ENCODE measurements around the gene FAM13C.

The FAM13C gene

DNA sequence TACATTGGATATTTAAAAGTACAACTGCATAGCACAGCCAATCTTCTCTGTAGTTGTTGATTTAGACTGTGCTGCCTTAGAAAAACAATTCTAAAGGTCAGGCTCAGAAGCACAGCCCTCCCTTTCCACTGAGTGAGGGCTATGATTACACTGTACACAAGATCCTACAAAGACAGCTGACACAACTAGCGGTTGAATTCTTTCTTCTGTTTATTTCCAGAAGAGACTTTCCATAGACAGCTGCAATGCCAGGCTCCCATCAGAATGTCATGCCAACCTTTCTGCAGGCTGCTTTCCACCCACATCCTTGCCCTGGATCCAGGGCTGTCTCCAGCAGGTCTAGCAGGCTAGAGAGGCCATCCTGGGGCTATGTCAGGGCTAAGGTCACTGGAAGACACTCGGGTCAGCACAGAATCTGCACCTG, 39.3 kb downstream of the FAM13C start:
- no peak overlapping the region for H3K9ac ChIP-seq (ENCODE audit: insufficient read length, low read depth)
- H3K27me3 ChIP-seq (ENCODE audit: insufficient read depth, insufficient read length) = no peaks in the 10 kb centered on the region
- no peaks in the 10 kb centered on the region for H3K36me3 ChIP-seq (ENCODE audit: insufficient read depth, insufficient read length, low read length)
- no peak for DNase-seq (ENCODE audit: low read depth, low spot score)
- H3K9me3 ChIP-seq (ENCODE audit: insufficient read depth, low read length) = no peaks in the 10 kb centered on the region
- H3K4me3 ChIP-seq (ENCODE audit: insufficient read length, low read depth) = no peak overlapping the region
- TF ChIP-seq SUZ12 (IDR thresholded peaks at IDR 0.05; ENCODE audit: extremely low read depth, insufficient read depth, insufficient read length) = no peak
- no peak for TF ChIP-seq ZNF274 (IDR thresholded peaks at IDR 0.05; ENCODE audit: low read depth, low read length)
- TF ChIP-seq YY1 (IDR thresholded peaks at IDR 0.05; ENCODE audit: insufficient read depth, insufficient read length) = no peak
- H3K4me1 ChIP-seq (ENCODE audit: insufficient read depth, insufficient read length) = no peaks in the 10 kb centered on the region

DNA sequence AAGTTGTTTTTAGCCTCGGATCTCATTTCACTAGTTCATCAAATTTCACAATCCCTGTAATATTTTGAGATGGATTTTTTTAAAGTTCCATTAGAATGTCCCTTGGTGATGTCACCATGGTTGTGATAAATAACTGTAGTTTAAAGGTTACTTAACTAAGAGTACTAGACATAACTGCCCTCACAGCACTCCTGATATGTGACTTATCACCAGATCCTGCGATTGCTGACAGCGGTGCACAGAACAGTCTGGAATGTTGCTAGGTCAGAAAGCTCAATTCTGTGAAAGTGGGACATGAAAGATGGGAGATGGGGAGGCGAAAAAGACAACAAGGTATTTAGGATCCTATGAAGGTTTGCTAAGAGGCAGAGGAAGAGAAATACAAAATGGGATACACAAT, 40.2 kb downstream of the FAM13C start:
- Histone ChIP-seq H3K36me3 (ENCODE audit: insufficient read depth, insufficient read length, low read length) (no peaks in the 10 kb centered on the region), H3K9ac (ENCODE audit: insufficient read length, low read depth) (no peak overlapping the region), H3K9me3 (ENCODE audit: insufficient read depth, low read length) (no peaks in the 10 kb centered on the region), H3K4me3 (ENCODE audit: insufficient read length, low read depth) (no peak overlapping the region), H3K4me1 (ENCODE audit: insufficient read depth, insufficient read length) (no peaks in the 10 kb centered on the region), H3K27me3 (ENCODE audit: insufficient read depth, insufficient read length) (no peaks in the 10 kb centered on the region)
- DNase-seq (ENCODE audit: low read depth, low spot score) = no peak
- TF ChIP-seq ZNF274 (IDR thresholded peaks at IDR 0.05; ENCODE audit: low read depth, low read length) (no peak), YY1 (IDR thresholded peaks at IDR 0.05; ENCODE audit: insufficient read depth, insufficient read length) (no peak), SUZ12 (IDR thresholded peaks at IDR 0.05; ENCODE audit: extremely low read depth, insufficient read depth, insufficient read length) (no peak)

DNA sequence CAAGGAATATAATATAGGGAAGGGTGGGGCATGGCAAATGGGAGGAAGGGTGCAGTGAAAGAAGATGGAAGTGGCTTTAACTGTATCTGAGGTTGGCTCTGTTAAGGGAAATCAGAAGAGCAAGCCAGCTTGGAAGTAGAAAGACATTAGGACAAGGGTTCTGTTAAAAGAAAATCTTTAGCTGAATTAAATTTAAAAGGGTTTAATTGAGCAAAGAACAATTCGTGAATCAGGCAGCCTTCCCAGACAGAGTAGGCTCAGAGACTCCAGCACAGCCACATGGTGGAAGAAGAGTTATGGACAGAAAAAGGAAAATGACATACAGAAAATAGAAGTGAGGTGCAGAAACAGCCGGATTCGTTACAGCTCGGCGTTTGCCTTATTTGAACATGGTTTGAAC, 42.0 kb downstream of the FAM13C start:
- Histone ChIP-seq H3K27me3 (ENCODE audit: insufficient read depth, insufficient read length) (no peaks in the 10 kb centered on the region), H3K4me1 (ENCODE audit: insufficient read depth, insufficient read length) (no peaks in the 10 kb centered on the region), H3K36me3 (ENCODE audit: insufficient read depth, insufficient read length, low read length) (no peaks in the 10 kb centered on the region), H3K4me3 (ENCODE audit: insufficient read length, low read depth) (no peak overlapping the region), H3K9me3 (ENCODE audit: insufficient read depth, low read length) (no peaks in the 10 kb centered on the region), H3K9ac (ENCODE audit: insufficient read length, low read depth) (no peak overlapping the region)
- no peak for TF ChIP-seq SUZ12 (IDR thresholded peaks at IDR 0.05; ENCODE audit: extremely low read depth, insufficient read depth, insufficient read length)
- no peak for TF ChIP-seq ZNF274 (IDR thresholded peaks at IDR 0.05; ENCODE audit: low read depth, low read length)
- TF ChIP-seq YY1 (IDR thresholded peaks at IDR 0.05; ENCODE audit: insufficient read depth, insufficient read length) = no peak
- no peak for DNase-seq (ENCODE audit: low read depth, low spot score)

DNA sequence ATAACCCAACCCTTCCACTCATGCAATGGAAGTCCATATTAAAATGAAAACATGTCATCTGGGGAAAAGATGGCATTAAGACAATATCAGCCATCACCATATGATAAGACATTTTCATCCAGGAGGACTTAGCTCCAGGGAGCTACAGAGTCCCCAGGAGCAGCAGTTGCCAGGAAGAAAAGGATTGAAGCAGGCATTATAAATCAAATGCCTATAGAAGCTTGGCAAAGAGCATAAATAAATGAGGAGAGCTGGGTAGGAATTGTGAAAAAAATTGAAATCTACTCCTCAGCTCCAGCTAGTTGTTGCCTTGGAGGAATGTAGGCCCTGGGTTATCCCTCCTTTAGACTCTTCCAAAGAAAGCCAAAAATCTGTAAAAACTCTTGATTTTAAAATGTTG, 42.5 kb downstream of the FAM13C start:
- Histone ChIP-seq H3K9ac (ENCODE audit: insufficient read length, low read depth) (no peak overlapping the region), H3K36me3 (ENCODE audit: insufficient read depth, insufficient read length, low read length) (no peaks in the 10 kb centered on the region), H3K4me3 (ENCODE audit: insufficient read length, low read depth) (no peak overlapping the region), H3K4me1 (ENCODE audit: insufficient read depth, insufficient read length) (no peaks in the 10 kb centered on the region), H3K9me3 (ENCODE audit: insufficient read depth, low read length) (no peaks in the 10 kb centered on the region), H3K27me3 (ENCODE audit: insufficient read depth, insufficient read length) (no peaks in the 10 kb centered on the region)
- TF ChIP-seq YY1 (IDR thresholded peaks at IDR 0.05; ENCODE audit: insufficient read depth, insufficient read length) (no peak), ZNF274 (IDR thresholded peaks at IDR 0.05; ENCODE audit: low read depth, low read length) (no peak), SUZ12 (IDR thresholded peaks at IDR 0.05; ENCODE audit: extremely low read depth, insufficient read depth, insufficient read length) (no peak)
- DNase-seq (ENCODE audit: low read depth, low spot score) = no peak

DNA sequence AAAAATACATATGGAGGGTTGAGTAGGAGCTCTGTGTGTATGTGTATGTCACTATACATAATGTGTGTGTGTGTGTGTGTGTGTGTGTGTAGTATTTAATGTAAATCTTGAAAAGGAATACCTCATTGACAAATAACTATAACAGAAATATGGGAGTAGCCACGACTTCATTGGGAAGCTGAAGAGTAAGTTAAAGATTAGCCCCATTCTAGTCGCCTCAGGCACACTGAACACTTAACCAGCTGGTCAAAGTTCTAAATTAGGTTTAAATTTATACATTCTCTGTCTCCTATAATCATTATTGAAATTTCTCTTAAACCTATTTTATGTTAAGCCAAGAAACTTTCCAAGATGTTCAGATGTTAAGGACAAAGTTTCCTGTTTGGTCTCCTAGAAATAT, 45.3 kb downstream of the FAM13C start:
- Histone ChIP-seq H3K36me3 (ENCODE audit: insufficient read depth, insufficient read length, low read length) (no peaks in the 10 kb centered on the region), H3K27me3 (ENCODE audit: insufficient read depth, insufficient read length) (no peaks in the 10 kb centered on the region)

DNA sequence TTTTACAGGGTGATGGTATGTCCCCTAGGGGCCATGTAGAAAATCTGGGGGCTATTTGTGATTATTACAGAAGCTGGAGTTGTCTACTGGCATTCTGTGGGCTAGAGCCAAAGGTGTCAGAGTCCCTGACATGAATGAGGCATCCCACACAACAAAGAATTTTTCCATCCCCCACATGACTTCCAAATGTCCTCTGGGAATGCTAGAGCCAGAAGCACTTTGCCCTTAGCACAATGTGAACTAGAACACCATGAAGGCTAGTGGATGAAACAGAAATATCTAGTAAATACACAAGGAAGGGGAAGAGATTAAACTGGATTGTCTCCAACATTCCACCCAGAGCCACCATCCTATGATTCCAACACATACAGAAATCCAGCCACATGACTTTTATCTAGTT, 46.9 kb downstream of the FAM13C start:
- Histone ChIP-seq H3K4me1 (ENCODE audit: insufficient read depth, insufficient read length) (no peaks in the 10 kb centered on the region), H3K27me3 (ENCODE audit: insufficient read depth, insufficient read length) (no peaks in the 10 kb centered on the region), H3K9me3 (ENCODE audit: insufficient read depth, low read length) (no peaks in the 10 kb centered on the region), H3K9ac (ENCODE audit: insufficient read length, low read depth) (no peak overlapping the region), H3K36me3 (ENCODE audit: insufficient read depth, insufficient read length, low read length) (no peaks in the 10 kb centered on the region), H3K4me3 (ENCODE audit: insufficient read length, low read depth) (no peak overlapping the region)
- DNase-seq (ENCODE audit: low read depth, low spot score) = no peak
- TF ChIP-seq ZNF274 (IDR thresholded peaks at IDR 0.05; ENCODE audit: low read depth, low read length) (no peak), SUZ12 (IDR thresholded peaks at IDR 0.05; ENCODE audit: extremely low read depth, insufficient read depth, insufficient read length) (no peak), YY1 (IDR thresholded peaks at IDR 0.05; ENCODE audit: insufficient read depth, insufficient read length) (no peak)

More for the DNA sequence above, 45.3 kb downstream of the FAM13C start:
- DNase-seq (ENCODE audit: low read depth, low spot score) = no peak
- no peaks in the 10 kb centered on the region for H3K9me3 ChIP-seq (ENCODE audit: insufficient read depth, low read length)
- no peak overlapping the region for H3K4me3 ChIP-seq (ENCODE audit: insufficient read length, low read depth)
- TF ChIP-seq ZNF274 (IDR thresholded peaks at IDR 0.05; ENCODE audit: low read depth, low read length) (no peak), YY1 (IDR thresholded peaks at IDR 0.05; ENCODE audit: insufficient read depth, insufficient read length) (no peak)
- H3K4me1 ChIP-seq (ENCODE audit: insufficient read depth, insufficient read length) = no peaks in the 10 kb centered on the region
- no peak overlapping the region for H3K9ac ChIP-seq (ENCODE audit: insufficient read length, low read depth)

DNA sequence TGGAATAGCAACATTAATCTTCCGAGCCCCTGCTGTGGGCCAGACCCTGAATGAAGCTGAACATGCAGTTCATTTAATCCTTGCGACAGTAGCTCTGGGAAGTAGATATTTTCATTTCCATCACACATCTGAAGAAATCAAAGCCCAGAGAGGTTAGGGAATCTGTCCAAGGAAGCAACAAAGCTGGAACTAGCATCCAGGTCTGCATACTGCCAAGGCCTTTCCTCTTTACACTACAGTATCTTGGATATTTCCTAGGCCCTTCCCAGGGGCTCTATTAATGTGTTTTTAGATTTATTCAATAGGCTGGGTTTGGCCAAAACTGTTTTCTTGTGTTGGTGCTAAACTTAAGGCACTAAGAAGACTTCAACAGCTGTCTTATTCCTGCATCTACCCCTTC, 48.1 kb downstream of the FAM13C start:
- no peak overlapping the region for H3K4me3 ChIP-seq (ENCODE audit: insufficient read length, low read depth)
- H3K9ac ChIP-seq (ENCODE audit: insufficient read length, low read depth) = no peak overlapping the region

DNA sequence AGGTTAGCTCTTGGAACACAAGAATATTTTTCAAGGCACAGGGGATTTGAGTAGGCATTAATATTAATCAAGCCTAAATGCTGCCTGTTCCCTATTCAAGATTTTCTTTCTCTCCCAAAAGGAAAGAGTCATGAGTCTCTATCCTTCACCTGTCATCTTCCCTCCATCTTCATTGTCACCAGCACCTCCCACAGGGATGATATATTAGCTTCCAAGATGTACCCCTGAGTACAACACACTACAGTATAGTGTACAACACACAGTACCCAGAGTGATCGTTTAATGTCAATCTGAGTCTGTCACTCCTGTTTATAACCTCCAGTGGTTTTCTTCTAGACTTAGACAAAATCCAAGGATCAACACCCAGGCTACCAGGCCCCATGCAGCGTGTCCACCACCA, 50.1 kb downstream of the FAM13C start:
- no peak for DNase-seq (ENCODE audit: low read depth, low spot score)
- no peaks in the 10 kb centered on the region for H3K36me3 ChIP-seq (ENCODE audit: insufficient read depth, insufficient read length, low read length)
- no peaks in the 10 kb centered on the region for H3K9me3 ChIP-seq (ENCODE audit: insufficient read depth, low read length)
- no peak overlapping the region for H3K9ac ChIP-seq (ENCODE audit: insufficient read length, low read depth)
- H3K4me1 ChIP-seq (ENCODE audit: insufficient read depth, insufficient read length) = no peaks in the 10 kb centered on the region
- H3K4me3 ChIP-seq (ENCODE audit: insufficient read length, low read depth) = no peak overlapping the region
- TF ChIP-seq ZNF274 (IDR thresholded peaks at IDR 0.05; ENCODE audit: low read depth, low read length) (no peak), SUZ12 (IDR thresholded peaks at IDR 0.05; ENCODE audit: extremely low read depth, insufficient read depth, insufficient read length) (no peak), YY1 (IDR thresholded peaks at IDR 0.05; ENCODE audit: insufficient read depth, insufficient read length) (no peak)
- no peaks in the 10 kb centered on the region for H3K27me3 ChIP-seq (ENCODE audit: insufficient read depth, insufficient read length)

More for the DNA sequence above, 48.1 kb downstream of the FAM13C start:
- Histone ChIP-seq H3K27me3 (ENCODE audit: insufficient read depth, insufficient read length) (no peaks in the 10 kb centered on the region), H3K36me3 (ENCODE audit: insufficient read depth, insufficient read length, low read length) (no peaks in the 10 kb centered on the region), H3K9me3 (ENCODE audit: insufficient read depth, low read length) (no peaks in the 10 kb centered on the region), H3K4me1 (ENCODE audit: insufficient read depth, insufficient read length) (no peaks in the 10 kb centered on the region)
- DNase-seq (ENCODE audit: low read depth, low spot score) = no peak
- TF ChIP-seq YY1 (IDR thresholded peaks at IDR 0.05; ENCODE audit: insufficient read depth, insufficient read length) (no peak), ZNF274 (IDR thresholded peaks at IDR 0.05; ENCODE audit: low read depth, low read length) (no peak), SUZ12 (IDR thresholded peaks at IDR 0.05; ENCODE audit: extremely low read depth, insufficient read depth, insufficient read length) (no peak)
